Bronchial epithelial cell (primary cell): Measurements from ENCODE around the gene RPS6KB2. TPM values are rescaled to one million over a fixed set of nuclear protein-coding genes. Genes with fewer than 3 reads are reported as not detected.
A peak's percentile ranks its signal among the peaks of the same experiment; 100 is the strongest.

Experiments used
- DNase-seq: peaks from one replicate; pipeline ENCODE4 v3.0.0-alpha.2; 2010; ENCODE audit warnings: low read depth
- FAIRE-seq: peaks from 2 replicates; lab custom pipeline; 2011; peaks lifted over from hg19 to GRCh38; lab: Jason Lieb, UNC
- H3K27me3 ChIP-seq: 2 replicates; pipeline ENCODE4 v1.5.1; 2011; ENCODE audit warnings: low read length; ENCODE audit not compliant: control insufficient read depth, insufficient read depth
- H3K36me3 ChIP-seq: 2 replicates; pipeline ENCODE4 v1.5.1; 2011; ENCODE audit warnings: low read length; ENCODE audit not compliant: control insufficient read depth, insufficient read depth
- H3K4me3 ChIP-seq: 2 replicates; pipeline ENCODE4 v1.5.1; 2011; ENCODE audit warnings: mild to moderate bottlenecking, low read depth, low read length, control low read depth
- CTCF ChIP-seq: IDR thresholded peaks from 2 replicates; pipeline ENCODE4 v1.5.1; 2011; ENCODE audit warnings: mild to moderate bottlenecking, moderate library complexity, low read length, control low read depth, inconsistent platforms; ENCODE audit not compliant: insufficient read depth, severe bottlenecking
- total RNA-seq: library from RNA; depleted of rRNA; stranded (reverse); fragments of >200 nt; gene quantifications from 2 replicates; pipeline ENCODE4 v1.2.1, GENCODE V29; 2014

Gene RPS6KB2
- total RNA-seq, 1 donor from 2014 or later: 62.9 TPM

- no peak for TF ChIP-seq CTCF
- FAIRE-seq (peak; percentile 89), DNase-seq (peak; percentile 57)
- no peak overlapping the region for H3K4me3 ChIP-seq
- H3K27me3 ChIP-seq: peaks cover 3% of the 10 kb centered on the region
- no peaks in the 10 kb centered on the region for H3K36me3 ChIP-seq
These were observed 11.6 kb upstream of the RPS6KB2 start for GRCh38 chr11:67416416-67417335.

- TF ChIP-seq CTCF: no peak
- no peaks in the 10 kb centered on the region for H3K36me3 ChIP-seq
- FAIRE-seq: no peak
- DNase-seq: no peak
- no peaks in the 10 kb centered on the region for H3K27me3 ChIP-seq
- H3K4me3 ChIP-seq: no peak overlapping the region
These were observed 10.9 kb upstream of the RPS6KB2 start for GRCh38 chr11:67417425-67417824.

GRCh38 chr11:67418476-67419281 is 9.6 kb upstream of the RPS6KB2 start:
- Histone ChIP-seq H3K36me3 (no peaks in the 10 kb centered on the region), H3K27me3 (no peaks in the 10 kb centered on the region), H3K4me3 (no peak overlapping the region)
- TF ChIP-seq CTCF: no peak
- DNase-seq: no peak
- no peak for FAIRE-seq

DNA sequence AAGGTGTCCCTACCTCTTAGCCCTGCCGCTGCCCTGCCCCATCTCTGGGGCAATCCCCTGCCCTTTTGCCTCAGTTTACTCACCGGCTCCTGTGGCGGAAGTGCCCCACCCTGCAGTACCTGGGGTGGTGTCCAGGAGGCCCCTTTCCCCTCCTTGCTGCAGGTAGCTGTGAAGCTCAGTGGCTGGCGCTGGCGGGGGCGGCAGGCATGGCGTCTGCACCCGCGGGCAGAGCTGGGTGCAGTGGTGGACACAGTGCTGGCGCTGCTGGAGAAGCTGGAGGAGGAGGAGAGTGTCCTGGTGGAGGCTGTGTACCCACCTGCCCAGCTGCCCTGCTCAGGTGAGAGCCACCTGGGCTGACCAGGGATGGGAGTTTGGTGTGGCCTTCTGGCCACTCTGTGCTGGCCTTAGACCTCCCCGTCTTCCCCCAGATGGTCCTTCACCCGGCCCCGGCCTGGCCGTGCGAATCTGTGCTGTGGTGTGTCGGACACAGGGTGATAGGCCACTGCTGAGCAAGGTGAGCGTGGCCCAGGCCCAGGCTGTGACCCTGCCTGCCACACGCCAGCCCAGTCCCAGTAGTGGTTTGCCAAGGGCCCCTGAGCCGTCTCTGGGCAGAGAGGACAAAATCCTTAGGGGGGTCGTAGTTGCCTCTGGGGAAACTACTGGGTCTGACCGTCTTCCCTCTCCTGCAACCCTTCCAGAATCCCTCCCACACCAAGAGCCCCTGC is 8.8 kb upstream of the RPS6KB2 start:
- no peak overlapping the region for H3K4me3 ChIP-seq
- FAIRE-seq (no peak), DNase-seq (no peak)
- no peak for TF ChIP-seq CTCF
- no peaks in the 10 kb centered on the region for H3K27me3 ChIP-seq
- no peaks in the 10 kb centered on the region for H3K36me3 ChIP-seq

DNA sequence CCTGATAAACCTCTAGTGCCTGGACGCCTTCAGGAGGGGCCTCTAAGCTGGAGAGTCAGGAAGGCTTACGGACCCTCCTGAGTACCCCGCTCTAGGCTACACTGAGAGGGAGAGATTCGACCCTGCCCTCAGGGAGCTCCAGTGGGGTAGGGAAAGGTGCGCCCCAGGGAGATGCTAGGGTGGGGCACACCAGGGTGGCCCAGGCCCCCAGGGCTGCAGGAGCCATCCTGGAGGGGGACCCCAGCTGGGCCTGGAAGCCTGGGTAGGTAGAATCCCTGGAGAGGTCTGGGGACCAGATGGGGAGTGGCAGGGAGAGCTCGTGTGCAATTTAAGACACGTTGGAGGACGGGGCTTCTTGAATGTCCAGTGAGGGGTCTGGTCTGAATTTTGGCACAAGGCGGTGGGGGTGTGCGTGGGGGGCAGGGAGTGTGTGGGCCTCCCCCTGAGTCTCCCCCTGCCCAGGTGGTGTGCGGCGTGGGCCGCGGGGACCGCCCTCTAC is 8.1 kb upstream of the RPS6KB2 start:
- no peak for TF ChIP-seq CTCF
- DNase-seq (no peak), FAIRE-seq (no peak)
- H3K4me3 ChIP-seq: peak overlapping the region; percentile 40
- H3K27me3 ChIP-seq: no peaks in the 10 kb centered on the region
- no peaks in the 10 kb centered on the region for H3K36me3 ChIP-seq
